Muscle of back (tissue), 11 donors: ENCODE data around the gene GALNT9. TPM values are rescaled to one million over a fixed set of nuclear protein-coding genes. Genes with fewer than 3 reads are reported as not detected.

ENCODE experiments used
- DNase-seq, 3 donors: peaks; one replicate each; pipeline versions ENCODE4 v3.0.0 to v3.0.0-alpha.2; 2013
- polyA plus RNA-seq, 10 donors: library from polyadenylated mRNA; unstranded; fragments of 120-200 nt; gene quantifications; one replicate each; pipeline ENCODE4 v1.2.1, GENCODE V29; 2013; ENCODE audit not compliant: insufficient read length in 10 of 10

The GALNT9 gene
- polyA plus RNA-seq, 10 donors: 0.84 to 2.9 (median 1.6) TPM

GRCh38 chr12:132187646-132188450, 141.5 kb downstream of the GALNT9 start:
- DNase-seq: no peak

DNA sequence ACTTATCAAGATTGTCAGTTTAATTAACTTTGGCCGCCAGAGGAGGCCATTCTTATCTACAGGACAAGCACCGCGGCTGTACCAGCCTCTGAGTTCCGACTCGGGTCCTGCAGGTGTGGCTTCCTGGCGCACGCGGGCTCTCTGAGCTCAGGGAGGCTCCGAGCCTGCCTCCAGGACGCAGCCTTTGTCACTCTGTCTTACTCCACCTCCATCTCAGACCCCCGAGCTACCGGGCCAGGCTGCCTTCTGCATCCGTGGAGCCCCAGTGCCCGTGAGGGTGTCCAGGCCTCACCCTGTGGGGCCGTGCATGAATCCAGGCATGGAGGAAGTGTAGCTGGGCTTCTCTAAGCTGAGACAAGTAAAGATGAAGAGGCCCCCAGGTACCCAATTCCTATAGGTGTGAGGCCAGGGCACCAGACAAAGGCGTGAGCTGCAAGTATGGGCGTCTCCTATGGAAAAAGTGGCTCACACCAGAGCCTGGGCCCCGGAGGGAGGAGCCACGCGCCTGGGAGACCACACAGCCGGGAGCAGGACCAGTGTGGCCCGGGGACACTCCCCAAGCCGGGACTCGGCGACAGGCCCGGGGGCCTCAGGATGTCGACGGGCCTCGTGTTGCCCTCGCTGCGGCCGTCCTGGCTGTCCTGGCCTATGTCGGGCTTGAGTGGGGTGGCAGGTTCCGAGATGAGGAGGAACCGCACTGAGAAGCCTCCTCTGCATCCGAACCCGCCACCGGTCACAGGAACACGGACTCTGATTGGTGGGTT, 142.3 kb downstream of the GALNT9 start:
- no peak for DNase-seq

DNA sequence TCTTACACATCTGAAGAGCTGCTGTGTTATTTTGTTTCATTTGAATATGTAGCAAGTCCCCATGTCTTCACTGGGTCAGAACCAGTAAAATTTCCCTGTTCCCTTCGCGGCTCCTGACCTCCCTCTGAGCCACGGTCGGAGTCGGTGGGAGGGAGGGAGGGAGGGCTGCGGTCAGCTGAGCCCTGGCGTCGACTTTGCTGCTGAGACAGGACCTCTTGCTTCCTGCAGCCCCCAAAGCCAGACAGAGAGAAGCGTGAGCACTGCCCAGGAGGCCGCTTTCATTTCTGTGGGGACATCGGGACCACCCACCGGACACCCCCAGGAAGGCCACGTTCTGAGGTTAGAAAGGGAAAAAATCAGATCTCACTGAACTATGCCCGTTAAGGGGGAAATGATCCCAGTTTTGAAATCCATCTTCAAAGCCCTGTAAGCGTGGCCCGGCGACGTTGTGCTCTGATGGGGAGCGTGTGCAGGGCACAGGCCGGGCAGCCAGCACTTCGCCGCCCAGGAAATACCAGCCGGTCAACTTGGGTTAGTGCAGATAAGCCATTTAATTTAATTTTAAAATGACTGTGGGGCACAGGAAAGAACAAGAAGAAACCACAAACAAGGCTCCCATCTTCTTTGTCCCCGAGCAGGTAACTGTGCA, 143.1 kb downstream of the GALNT9 start:
- no peak for DNase-seq

DNA sequence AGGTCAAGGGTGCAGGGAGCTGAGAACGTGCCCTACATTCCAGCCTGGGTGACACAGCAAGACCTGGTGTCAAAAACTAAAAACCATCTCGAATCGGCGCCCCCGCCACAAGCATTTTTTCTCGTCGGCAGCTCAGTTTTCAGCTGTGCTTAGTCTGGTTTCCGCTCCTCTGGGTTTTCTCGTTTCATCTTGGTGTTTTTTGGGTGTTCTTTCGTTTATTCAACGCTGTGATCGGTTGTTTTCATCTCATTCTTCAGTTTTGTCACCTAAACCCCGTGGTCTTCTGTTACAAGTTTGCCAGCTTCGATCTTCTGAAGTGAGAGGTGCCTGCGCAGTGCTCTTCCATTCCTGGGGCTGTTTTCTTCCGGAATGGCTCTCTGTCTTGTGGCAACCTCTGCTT, 143.7 kb downstream of the GALNT9 start:
- DNase-seq: no peak

GRCh38 chr12:132182711-132183365, 146.6 kb downstream of the GALNT9 start:
- no peak for DNase-seq

- no peak for DNase-seq
These were observed 147.1 kb downstream of the GALNT9 start for GRCh38 chr12:132182206-132182710.

DNA sequence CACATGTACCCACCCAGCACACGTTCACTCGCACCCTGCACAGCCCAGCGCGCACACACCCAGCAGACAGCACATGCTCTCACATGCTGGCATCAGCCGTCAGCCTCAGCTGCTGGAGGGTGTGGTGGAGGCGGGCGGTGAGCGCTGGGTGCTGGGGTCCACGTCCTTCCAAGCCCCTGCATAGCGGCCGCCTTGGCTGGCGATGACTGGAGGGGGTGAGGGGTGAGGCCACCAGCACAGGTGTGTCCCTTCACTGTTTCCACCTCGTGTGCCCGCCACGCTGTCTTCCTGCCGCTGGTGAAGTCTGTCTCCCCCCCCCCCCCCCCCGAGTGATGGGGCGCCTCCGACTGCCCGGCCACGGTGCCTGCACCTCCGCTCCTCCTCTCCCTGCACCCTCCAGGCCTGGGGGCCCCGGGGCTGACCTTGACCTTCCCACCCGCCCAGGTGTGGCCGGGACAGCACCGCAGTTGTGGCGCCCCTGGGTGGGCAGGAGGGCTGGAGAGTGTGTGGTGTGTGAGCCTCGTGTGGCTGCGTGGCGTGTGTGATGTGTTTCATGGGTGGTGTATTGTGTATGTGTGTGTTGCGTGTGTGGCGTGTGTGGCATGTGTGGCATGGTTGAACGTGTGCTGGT, 147.7 kb downstream of the GALNT9 start:
- no peak for DNase-seq

GRCh38 chr12:132180648-132181546, 148.5 kb downstream of the GALNT9 start:
- DNase-seq: no peak

DNA sequence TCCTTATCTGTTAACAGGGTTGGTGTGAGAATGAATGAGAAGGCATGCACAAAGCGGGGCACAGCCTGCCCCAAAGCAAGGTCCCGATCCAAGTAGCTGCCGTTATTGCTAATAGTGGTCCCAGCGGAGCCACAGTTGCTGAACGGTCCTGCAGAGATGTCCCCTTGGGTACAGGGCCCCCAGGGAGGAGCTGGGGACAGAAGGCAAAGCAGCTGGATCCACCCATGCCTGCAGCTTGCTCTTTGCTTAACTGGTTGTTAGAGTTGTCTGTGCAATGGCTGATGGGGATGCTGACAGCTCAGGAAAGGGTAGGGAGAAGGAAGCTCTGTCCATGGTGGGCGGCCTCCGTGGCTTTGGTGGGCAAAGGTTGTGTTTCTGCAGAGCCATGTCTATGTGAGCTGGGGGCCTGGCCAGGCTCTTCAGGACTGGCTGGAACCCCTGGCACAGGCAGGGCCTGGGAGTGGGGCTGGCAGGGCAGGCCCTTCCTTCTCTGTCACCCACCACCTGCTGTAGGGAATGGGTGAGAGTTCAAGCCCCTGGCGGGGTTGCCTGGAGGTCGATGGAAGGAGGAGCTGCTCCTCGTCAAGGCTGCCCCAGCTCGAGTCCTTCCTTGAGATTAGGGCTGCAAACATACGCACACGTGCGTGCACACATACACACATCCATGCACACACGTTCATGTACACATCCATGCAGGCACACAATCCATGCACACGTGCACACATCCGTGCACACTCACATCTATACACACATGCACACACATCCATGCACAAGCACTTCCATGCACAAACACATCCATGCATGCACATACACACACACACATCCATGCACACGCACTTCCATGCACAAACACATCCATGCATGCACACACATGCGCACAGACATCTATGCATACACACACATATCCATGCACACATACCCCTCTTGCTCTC, 149.7 kb downstream of the GALNT9 start:
- no peak for DNase-seq

DNA sequence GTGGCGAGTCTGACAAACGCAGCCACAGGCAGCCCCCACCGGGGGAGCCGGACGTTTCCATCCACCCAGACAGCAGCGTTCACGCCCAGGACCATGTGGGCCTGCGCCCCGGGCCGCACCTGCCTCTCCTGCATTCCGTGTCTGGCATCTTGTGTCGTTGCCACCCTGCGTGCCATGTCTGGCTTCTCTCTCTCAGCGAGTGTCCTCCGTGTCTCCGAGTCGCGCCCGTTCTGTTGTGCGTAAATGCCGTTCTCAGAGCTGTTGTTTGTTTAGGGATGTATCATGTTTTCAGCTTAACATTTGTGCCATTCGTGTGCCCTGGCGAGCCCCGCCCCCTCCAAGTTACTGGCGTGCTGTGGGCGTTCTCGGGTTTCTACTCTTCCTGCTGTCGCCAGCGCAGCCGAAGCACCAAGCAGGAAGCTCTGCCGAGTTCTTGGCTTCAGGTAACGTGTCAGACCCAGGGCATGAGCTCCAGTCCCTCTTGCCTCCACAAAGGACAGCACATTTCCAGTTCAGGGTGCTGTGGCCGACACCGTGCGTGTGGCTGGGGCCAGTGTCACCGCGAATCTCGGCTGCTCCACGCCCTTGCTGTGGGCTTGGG, 150.5 kb downstream of the GALNT9 start:
- DNase-seq: no peak

GRCh38 chr12:132178316-132178715, 151.1 kb downstream of the GALNT9 start:
- no peak for DNase-seq

GRCh38 chr12:132176920-132177551, 152.4 kb downstream of the GALNT9 start:
- no peak for DNase-seq

DNA sequence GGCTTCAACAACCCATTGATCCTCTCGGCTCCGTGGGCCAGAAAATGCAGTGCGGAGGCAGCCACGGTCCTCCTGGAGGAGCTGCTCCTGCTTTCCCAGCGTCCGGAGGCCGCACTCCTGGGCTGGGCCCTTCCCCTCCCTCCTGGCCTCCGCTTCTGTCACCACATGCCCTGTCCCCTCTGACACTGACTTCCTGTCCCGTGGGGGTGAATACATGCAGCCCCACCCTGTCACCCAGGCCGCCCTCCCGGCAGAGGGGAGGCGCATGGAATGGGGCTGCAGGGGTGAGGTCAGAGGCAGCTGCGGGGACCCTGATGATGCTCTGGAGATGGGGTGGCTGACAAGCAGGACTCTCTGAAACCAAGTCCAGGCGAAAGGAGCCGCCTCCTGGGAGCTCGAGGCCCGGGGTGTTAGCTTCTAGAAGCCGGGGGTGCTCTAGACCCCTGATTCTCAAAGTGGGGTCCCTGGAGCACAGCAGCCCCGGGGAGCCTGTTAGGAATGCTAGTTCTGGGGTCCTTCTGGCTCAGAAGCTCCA, 152.9 kb downstream of the GALNT9 start:
- no peak for DNase-seq

DNA sequence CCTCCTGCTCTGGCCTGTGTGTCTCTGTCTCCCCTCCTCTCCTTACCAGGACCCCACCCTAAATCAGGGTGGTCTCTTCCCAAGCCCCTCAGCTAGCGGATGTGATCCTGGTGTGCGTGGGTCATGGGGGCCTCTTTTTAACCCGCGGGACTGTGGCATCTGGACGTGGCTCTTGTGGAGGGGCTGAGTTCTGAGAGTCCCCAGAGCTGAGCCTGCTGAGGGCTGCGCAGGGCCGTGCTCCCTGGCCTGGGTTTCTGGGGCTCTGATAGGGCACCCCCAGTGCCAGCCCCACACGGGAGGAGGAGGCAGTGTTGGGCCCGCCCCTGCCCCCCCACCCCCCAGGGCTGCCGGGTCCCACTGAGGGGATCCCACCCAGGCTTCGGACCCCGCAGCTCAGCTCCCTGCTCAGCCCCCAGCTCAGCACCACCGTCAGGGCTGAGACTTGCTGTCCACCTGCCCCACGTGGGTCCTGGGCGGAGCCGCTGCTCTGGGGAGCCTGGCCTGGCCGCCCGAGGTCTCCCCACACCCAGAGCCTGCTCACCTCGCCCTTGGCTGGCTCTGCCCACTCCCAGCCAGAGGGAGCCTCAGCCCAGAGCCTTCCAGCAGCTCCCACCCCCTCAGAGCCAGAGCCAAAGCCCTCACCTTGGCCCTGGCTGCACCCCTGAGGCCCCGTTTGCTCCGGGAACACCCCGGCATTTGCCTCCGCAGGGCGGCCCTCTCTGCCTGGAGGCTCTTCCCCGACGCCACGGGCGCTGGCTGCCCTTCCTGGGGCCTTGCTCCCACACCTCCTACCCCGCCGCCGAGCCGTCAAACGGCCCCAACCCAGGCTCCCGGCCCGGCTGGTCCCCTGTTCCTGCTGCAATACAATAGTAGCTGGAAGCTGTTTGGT, 153.6 kb downstream of the GALNT9 start:
- DNase-seq: no peak

DNA sequence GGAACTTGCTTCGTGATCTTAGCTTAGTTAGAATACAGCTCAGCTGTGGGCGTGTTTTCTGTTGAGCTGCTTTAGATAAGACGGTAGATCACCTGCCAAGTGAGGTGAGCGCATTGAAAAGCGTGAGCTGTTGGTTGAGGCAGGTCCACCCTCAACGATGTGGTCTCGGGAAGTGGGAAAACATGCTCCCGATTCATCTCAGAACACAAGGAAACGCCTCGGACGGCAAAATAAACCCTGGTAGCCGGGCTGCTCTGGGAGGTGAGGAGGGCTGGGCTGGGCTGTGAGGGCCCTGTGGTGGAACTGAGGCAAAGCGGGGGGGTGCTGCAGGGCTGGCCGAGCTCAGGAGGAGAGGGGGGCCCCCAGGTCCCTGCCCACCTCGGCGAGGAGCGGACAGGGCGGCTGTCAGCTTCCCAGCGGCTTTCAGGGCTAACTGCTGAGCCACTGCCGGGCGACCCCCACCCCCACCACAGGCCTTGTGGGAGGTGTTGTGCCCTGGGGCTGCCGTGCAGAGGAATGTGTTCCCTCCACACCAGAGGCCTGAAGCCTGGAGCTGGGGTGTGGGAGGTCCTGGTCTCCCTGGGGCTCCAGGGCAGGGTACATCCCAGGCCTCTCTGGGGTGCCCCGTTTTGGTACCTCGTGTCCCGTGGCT, 154.4 kb downstream of the GALNT9 start:
- DNase-seq: no peak
